Measurements from ENCODE around the gene IFNGR2. TPM values are rescaled to one million over a fixed set of nuclear protein-coding genes. Genes with fewer than 3 reads are reported as not detected.
"Not testable (repeated sequence)": the region's sequence is repeated elsewhere in the genome, so short reads cannot be mapped to it uniquely, and the experiment has no call there.

Gene IFNGR2
- total RNA-seq, 1 donor from 2014 or later: 37.0 TPM

GRCh38 chr21:33469183-33469582, 66.0 kb downstream of the IFNGR2 start:
- intact Hi-C loops (cut with DNase I); DNase-seq (ENCODE audit: low spot score): not testable (repeated sequence)

- intact Hi-C loops (cut with DNase I): no loop called here
- no peak for DNase-seq (ENCODE audit: low spot score)
These were observed 67.5 kb downstream of the IFNGR2 start for GRCh38 chr21:33470701-33471100.

GRCh38 chr21:33473344-33473743, 70.1 kb downstream of the IFNGR2 start:
- no peak for DNase-seq (ENCODE audit: low spot score)
- intact Hi-C loops (cut with DNase I): no loop called here

- no peak for DNase-seq (ENCODE audit: low spot score)
- intact Hi-C loops (cut with DNase I): no loop called here
These were observed 73.9 kb downstream of the IFNGR2 start for GRCh38 chr21:33477066-33477465.

- DNase-seq (ENCODE audit: low spot score): no peak
- intact Hi-C loops (cut with DNase I): no loop called here
These were observed 75.0 kb downstream of the IFNGR2 start for GRCh38 chr21:33478182-33478581.

GRCh38 chr21:33478935-33479678, 75.9 kb downstream of the IFNGR2 start:
- DNase-seq (ENCODE audit: low spot score): peak; percentile 77
- intact Hi-C loops (cut with DNase I): no loop called here

GRCh38 chr21:33479679-33480480, 76.7 kb downstream of the IFNGR2 start, which contains the start of gene TMEM50B:
TMEM50B (minus strand) TSS chr21:33479974; CDS start chr21:33468885, 11,089 bp downstream.
- peak; percentile 98 for DNase-seq (ENCODE audit: low spot score)
- intact Hi-C loops (cut with DNase I): no loop called here

GRCh38 chr21:33480481-33481103, 77.4 kb downstream of the IFNGR2 start:
- intact Hi-C loops (cut with DNase I): no loop called here
- no peak for DNase-seq (ENCODE audit: low spot score)

GRCh38 chr21:33481314-33481943, 78.2 kb downstream of the IFNGR2 start:
- DNase-seq (ENCODE audit: low spot score): no peak
- intact Hi-C loops (cut with DNase I): no loop called here

Other genes starting within 250 kb of the IFNGR2 start
- gene IFNAR2, start 173.5 kb upstream of the IFNGR2 start, total RNA-seq: 14.4 TPM
- 7.2 TPM for gene IL10RB, start 137.0 kb upstream of the IFNGR2 start, total RNA-seq
- gene IFNAR1, start 78.4 kb upstream of the IFNGR2 start, total RNA-seq: 29.5 TPM
- 31.7 TPM for gene TMEM50B, start 76.6 kb downstream of the IFNGR2 start, total RNA-seq
- 4.6 TPM for gene DNAJC28, start 88.3 kb downstream of the IFNGR2 start, total RNA-seq
- 45.3 TPM for gene GART, start 138.7 kb downstream of the IFNGR2 start, total RNA-seq
- 212 TPM for gene SON, start 139.6 kb downstream of the IFNGR2 start, total RNA-seq
- gene DONSON, start 185.3 kb downstream of the IFNGR2 start, total RNA-seq: 8.2 TPM
- gene CRYZL1, start 238.3 kb downstream of the IFNGR2 start, total RNA-seq: 23.0 TPM
- 25.5 TPM for gene ITSN1, start 239.1 kb downstream of the IFNGR2 start, total RNA-seq